ENCODE measurements around the gene DPH7.

GRCh38 chr9:137514691-137515337 is 63.9 kb downstream of the DPH7 start:
- no peak for TF ChIP-seq CBFB (CRISPR knock-in tag; IDR thresholded peaks at IDR 0.05; ENCODE audit: low read depth)
- TF ChIP-seq ZBTB43 (CRISPR knock-in tag; IDR thresholded peaks at IDR 0.05) = no peak
- TF ChIP-seq, protein P1, sequence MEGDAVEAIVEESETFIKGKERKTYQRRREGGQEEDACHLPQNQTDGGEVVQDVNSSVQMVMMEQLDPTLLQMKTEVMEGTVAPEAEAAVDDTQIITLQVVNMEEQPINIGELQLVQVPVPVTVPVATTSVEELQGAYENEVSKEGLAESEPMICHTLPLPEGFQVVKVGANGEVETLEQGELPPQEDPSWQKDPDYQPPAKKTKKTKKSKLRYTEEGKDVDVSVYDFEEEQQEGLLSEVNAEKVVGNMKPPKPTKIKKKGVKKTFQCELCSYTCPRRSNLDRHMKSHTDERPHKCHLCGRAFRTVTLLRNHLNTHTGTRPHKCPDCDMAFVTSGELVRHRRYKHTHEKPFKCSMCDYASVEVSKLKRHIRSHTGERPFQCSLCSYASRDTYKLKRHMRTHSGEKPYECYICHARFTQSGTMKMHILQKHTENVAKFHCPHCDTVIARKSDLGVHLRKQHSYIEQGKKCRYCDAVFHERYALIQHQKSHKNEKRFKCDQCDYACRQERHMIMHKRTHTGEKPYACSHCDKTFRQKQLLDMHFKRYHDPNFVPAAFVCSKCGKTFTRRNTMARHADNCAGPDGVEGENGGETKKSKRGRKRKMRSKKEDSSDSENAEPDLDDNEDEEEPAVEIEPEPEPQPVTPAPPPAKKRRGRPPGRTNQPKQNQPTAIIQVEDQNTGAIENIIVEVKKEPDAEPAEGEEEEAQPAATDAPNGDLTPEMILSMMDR (IDR thresholded peaks at IDR 0.05) = no peak
- no peak for TF ChIP-seq SP1 (CRISPR knock-in tag; conservative IDR thresholded peaks at IDR 0.05)
- no peak for TF ChIP-seq NR3C1 (CRISPR knock-in tag; conservative IDR thresholded peaks at IDR 0.05; ENCODE audit: low read depth)
- no peak for TF ChIP-seq FOXK1 (CRISPR knock-in tag; IDR thresholded peaks at IDR 0.05)
- TF ChIP-seq JUN (CRISPR knock-in tag; IDR thresholded peaks at IDR 0.05) = no peak
- TF ChIP-seq E2F5 (CRISPR knock-in tag; IDR thresholded peaks at IDR 0.05) = no peak
- no peak for TF ChIP-seq FOXJ3 (CRISPR knock-in tag; IDR thresholded peaks at IDR 0.05; ENCODE audit: borderline replicate concordance)
- TF ChIP-seq ZSCAN18 (CRISPR knock-in tag; IDR thresholded peaks at IDR 0.05) = no peak
- no peak for TF ChIP-seq NFYB (CRISPR knock-in tag; conservative IDR thresholded peaks at IDR 0.05; ENCODE audit: low read depth)
- no peak for TF ChIP-seq ZMAT4 (CRISPR knock-in tag; IDR thresholded peaks at IDR 0.05)
- TF ChIP-seq, protein P2, sequence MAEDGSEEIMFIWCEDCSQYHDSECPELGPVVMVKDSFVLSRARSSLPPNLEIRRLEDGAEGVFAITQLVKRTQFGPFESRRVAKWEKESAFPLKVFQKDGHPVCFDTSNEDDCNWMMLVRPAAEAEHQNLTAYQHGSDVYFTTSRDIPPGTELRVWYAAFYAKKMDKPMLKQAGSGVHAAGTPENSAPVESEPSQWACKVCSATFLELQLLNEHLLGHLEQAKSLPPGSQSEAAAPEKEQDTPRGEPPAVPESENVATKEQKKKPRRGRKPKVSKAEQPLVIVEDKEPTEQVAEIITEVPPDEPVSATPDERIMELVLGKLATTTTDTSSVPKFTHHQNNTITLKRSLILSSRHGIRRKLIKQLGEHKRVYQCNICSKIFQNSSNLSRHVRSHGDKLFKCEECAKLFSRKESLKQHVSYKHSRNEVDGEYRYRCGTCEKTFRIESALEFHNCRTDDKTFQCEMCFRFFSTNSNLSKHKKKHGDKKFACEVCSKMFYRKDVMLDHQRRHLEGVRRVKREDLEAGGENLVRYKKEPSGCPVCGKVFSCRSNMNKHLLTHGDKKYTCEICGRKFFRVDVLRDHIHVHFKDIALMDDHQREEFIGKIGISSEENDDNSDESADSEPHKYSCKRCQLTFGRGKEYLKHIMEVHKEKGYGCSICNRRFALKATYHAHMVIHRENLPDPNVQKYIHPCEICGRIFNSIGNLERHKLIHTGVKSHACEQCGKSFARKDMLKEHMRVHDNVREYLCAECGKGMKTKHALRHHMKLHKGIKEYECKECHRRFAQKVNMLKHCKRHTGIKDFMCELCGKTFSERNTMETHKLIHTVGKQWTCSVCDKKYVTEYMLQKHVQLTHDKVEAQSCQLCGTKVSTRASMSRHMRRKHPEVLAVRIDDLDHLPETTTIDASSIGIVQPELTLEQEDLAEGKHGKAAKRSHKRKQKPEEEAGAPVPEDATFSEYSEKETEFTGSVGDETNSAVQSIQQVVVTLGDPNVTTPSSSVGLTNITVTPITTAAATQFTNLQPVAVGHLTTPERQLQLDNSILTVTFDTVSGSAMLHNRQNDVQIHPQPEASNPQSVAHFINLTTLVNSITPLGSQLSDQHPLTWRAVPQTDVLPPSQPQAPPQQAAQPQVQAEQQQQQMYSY (CRISPR knock-in tag; IDR thresholded peaks at IDR 0.05) = no peak
- TF ChIP-seq IRF2 (CRISPR knock-in tag; IDR thresholded peaks at IDR 0.05; ENCODE audit: borderline replicate concordance, low read depth) = no peak
